ENCODE measurements around the gene SLC12A3.

GRCh38 chr16:56884026-56884582, 19.1 kb downstream of the SLC12A3 start:
- TF ChIP-seq CREB1 (CRISPR knock-in tag; IDR thresholded peaks at IDR 0.05) (no peak), FOXP1 (CRISPR knock-in tag; IDR thresholded peaks at IDR 0.05; ENCODE audit: borderline replicate concordance) (no peak), GABPB1 (CRISPR knock-in tag; IDR thresholded peaks at IDR 0.05) (no peak), ATF3 (CRISPR knock-in tag; conservative IDR thresholded peaks at IDR 0.05) (no peak), SP1 (CRISPR knock-in tag; conservative IDR thresholded peaks at IDR 0.05) (no peak), KAT7 (CRISPR knock-in tag; IDR thresholded peaks at IDR 0.05; ENCODE audit: borderline replicate concordance) (no peak), CBFB (CRISPR knock-in tag; IDR thresholded peaks at IDR 0.05; ENCODE audit: low read depth) (no peak), ZNF396 (CRISPR knock-in tag; IDR thresholded peaks at IDR 0.05; ENCODE audit: borderline replicate concordance) (no peak), RELA (CRISPR knock-in tag; IDR thresholded peaks at IDR 0.05; ENCODE audit: borderline replicate concordance) (no peak)
- TF ChIP-seq, protein P1, sequence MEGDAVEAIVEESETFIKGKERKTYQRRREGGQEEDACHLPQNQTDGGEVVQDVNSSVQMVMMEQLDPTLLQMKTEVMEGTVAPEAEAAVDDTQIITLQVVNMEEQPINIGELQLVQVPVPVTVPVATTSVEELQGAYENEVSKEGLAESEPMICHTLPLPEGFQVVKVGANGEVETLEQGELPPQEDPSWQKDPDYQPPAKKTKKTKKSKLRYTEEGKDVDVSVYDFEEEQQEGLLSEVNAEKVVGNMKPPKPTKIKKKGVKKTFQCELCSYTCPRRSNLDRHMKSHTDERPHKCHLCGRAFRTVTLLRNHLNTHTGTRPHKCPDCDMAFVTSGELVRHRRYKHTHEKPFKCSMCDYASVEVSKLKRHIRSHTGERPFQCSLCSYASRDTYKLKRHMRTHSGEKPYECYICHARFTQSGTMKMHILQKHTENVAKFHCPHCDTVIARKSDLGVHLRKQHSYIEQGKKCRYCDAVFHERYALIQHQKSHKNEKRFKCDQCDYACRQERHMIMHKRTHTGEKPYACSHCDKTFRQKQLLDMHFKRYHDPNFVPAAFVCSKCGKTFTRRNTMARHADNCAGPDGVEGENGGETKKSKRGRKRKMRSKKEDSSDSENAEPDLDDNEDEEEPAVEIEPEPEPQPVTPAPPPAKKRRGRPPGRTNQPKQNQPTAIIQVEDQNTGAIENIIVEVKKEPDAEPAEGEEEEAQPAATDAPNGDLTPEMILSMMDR (IDR thresholded peaks at IDR 0.05) = no peak

Measured in WTC11 (cell line).